Colonic mucosa (tissue), 4 donors: Measurements from ENCODE around the gene RIMBP2. TPM values are rescaled to one million over a fixed set of nuclear protein-coding genes. Genes with fewer than 3 reads are reported as not detected.

Experiments used
- DNase-seq: peaks from one replicate; pipeline ENCODE4 v3.0.0-alpha.2; 2020
- H3K27ac ChIP-seq: fragments of 200-600 bp; one replicate; pipeline ENCODE4 v1.8.0; 2021
- H3K27me3 ChIP-seq: fragments of 200-600 bp; one replicate; pipeline ENCODE4 v1.8.0; 2021
- H3K36me3 ChIP-seq: fragments of 200-600 bp; one replicate; pipeline ENCODE4 v1.8.0; 2021
- H3K4me1 ChIP-seq: fragments of 200-600 bp; one replicate; pipeline ENCODE4 v1.8.0; 2021; ENCODE audit warnings: mild to moderate bottlenecking
- H3K4me3 ChIP-seq: fragments of 200-600 bp; one replicate; pipeline ENCODE4 v1.8.0; 2021
- H3K9ac ChIP-seq, 2 donors: one replicate each; pipeline ENCODE4 v1.7.0; 2013; ENCODE audit warnings: control low read depth in 2 of 2, low read depth in 2 of 2, low read length in 2 of 2
- H3K9me3 ChIP-seq: fragments of 200-600 bp; one replicate; pipeline ENCODE4 v1.8.0; 2021
- intact Hi-C: fragments of 100-400 bp; cut with DNase I; formaldehyde crosslinking; loops from one replicate; pipeline ENCODE4 v1.14.1; 2022
- total RNA-seq, 2 donors: library from RNA; stranded (reverse); fragmentation: NEBNext Ultra II Directional in 1 of 2; extraction: Animal tissue kit (Norgen Biotek cat#: 25700) in 1 of 2; gene quantifications; one replicate each; pipeline ENCODE4 v1.2.1, GENCODE V29; 2021
- TF ChIP-seq, protein P1 (sequence below): fragments of 200-600 bp; IDR thresholded peaks from one replicate; pipeline ENCODE4 v1.8.0; 2022; ENCODE audit warnings: antibody characterized with exemption, mild to moderate bottlenecking
- donor health status: healthy.
- donor health status: DM: no; HTN: no; CAD: no.
- donor health status: DM: no; HTN: no; CAD: no.

The RIMBP2 gene
- total RNA-seq, 2 donors from 2014 or later, result 4.8 to 5.6 TPM

- Histone ChIP-seq H3K4me1 (no peaks in the 10 kb centered on the region), H3K27ac (no peak overlapping the region), H3K36me3 (no peaks in the 10 kb centered on the region), H3K4me3 (no peak overlapping the region), H3K27me3 (no peaks in the 10 kb centered on the region), H3K9ac (no peak overlapping the region), H3K9me3 (no peaks in the 10 kb centered on the region)
- intact Hi-C loops, result no loop called here
- no peak for DNase-seq
- TF ChIP-seq, protein P1, sequence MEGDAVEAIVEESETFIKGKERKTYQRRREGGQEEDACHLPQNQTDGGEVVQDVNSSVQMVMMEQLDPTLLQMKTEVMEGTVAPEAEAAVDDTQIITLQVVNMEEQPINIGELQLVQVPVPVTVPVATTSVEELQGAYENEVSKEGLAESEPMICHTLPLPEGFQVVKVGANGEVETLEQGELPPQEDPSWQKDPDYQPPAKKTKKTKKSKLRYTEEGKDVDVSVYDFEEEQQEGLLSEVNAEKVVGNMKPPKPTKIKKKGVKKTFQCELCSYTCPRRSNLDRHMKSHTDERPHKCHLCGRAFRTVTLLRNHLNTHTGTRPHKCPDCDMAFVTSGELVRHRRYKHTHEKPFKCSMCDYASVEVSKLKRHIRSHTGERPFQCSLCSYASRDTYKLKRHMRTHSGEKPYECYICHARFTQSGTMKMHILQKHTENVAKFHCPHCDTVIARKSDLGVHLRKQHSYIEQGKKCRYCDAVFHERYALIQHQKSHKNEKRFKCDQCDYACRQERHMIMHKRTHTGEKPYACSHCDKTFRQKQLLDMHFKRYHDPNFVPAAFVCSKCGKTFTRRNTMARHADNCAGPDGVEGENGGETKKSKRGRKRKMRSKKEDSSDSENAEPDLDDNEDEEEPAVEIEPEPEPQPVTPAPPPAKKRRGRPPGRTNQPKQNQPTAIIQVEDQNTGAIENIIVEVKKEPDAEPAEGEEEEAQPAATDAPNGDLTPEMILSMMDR, result no peak
Observed at GRCh38 chr12:130552483-130552996, 163.6 kb downstream of the RIMBP2 start.

GRCh38 chr12:130549361-130549760 is 166.7 kb downstream of the RIMBP2 start:
- TF ChIP-seq, protein P1, result no peak
- Histone ChIP-seq H3K4me3 (no peak overlapping the region), H3K36me3 (no peaks in the 10 kb centered on the region), H3K9me3 (no peaks in the 10 kb centered on the region), H3K4me1 (no peaks in the 10 kb centered on the region), H3K9ac (no peak overlapping the region), H3K27ac (no peak overlapping the region), H3K27me3 (no peaks in the 10 kb centered on the region)
- DNase-seq, result no peak
- intact Hi-C loops, result no loop called here

DNA sequence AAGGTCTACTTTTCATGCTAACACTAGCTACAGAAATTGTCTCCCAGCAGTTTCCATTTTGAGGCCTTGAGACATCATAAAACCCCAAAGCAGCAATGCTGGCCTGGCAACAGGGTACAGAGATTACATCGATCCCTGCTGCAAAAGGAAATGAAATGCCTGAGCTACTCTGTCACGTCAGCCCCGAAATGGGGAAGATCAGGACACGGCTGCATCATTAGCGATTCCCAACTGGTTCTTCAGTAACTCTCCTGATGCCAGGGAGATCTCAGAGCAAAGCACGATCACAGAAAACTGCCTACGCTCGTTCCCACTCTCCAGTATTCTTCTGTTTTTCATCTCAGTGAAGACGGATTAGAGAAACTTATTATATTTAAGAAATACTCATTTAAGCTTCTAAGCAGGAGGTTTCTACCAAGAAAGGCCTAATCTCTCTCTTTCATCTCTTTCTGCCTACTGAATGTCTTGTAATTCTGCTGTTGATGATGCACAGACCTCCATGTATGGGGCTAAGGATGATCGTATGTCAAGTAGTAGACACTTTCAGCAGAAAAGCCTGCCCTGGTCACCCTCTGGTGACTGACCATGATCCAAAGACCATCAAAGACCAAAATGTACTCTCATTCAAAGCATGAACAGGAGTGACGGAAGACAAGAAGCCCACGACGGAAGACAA is 168.5 kb downstream of the RIMBP2 start:
- Histone ChIP-seq H3K9ac (no peak overlapping the region), H3K4me1 (no peaks in the 10 kb centered on the region), H3K36me3 (no peaks in the 10 kb centered on the region), H3K27me3 (no peaks in the 10 kb centered on the region), H3K9me3 (no peaks in the 10 kb centered on the region), H3K27ac (no peak overlapping the region), H3K4me3 (no peak overlapping the region)
- no peak for DNase-seq
- TF ChIP-seq, protein P1, result no peak
- intact Hi-C loops, result no loop called here

DNA sequence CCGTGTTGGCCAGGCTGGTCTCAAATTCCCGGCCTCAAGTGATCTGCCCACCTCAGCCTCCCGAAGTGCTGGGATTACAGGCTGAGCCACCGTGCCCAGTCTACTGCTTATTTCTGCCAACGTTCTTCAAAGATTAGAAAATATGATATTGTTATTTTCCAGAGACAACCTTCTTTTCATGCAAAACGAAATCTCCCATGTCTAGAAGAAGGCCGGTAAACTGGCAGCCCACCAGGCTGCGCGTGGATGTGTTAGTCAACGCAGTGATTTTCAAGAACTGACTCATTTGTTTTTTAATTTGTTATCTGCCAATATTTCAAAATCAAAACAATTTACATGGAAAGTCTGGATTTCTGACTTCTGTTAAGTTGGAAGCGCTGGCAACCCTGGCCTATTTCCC is 169.6 kb downstream of the RIMBP2 start:
- no peak overlapping the region for H3K9ac ChIP-seq
- H3K27me3 ChIP-seq, result no peaks in the 10 kb centered on the region
- intact Hi-C loops, result no loop called here
- no peaks in the 10 kb centered on the region for H3K9me3 ChIP-seq
- H3K36me3 ChIP-seq, result no peaks in the 10 kb centered on the region
- H3K4me3 ChIP-seq, result no peak overlapping the region
- TF ChIP-seq, protein P1, result no peak
- no peaks in the 10 kb centered on the region for H3K4me1 ChIP-seq
- DNase-seq, result no peak
- no peak overlapping the region for H3K27ac ChIP-seq

GRCh38 chr12:130545475-130545874 is 170.6 kb downstream of the RIMBP2 start:
- no peak for DNase-seq
- no peaks in the 10 kb centered on the region for H3K4me1 ChIP-seq
- no peaks in the 10 kb centered on the region for H3K9me3 ChIP-seq
- TF ChIP-seq, protein P1, result no peak
- no peak overlapping the region for H3K27ac ChIP-seq
- no peaks in the 10 kb centered on the region for H3K36me3 ChIP-seq
- H3K4me3 ChIP-seq, result no peak overlapping the region
- H3K9ac ChIP-seq, result no peak overlapping the region
- intact Hi-C loops, result no loop called here
- H3K27me3 ChIP-seq, result no peaks in the 10 kb centered on the region
